Urothelium cell line (cell line): ENCODE measurements around the gene GABRE.

Source experiments
- DNase-seq: peaks from one replicate; pipeline ENCODE4 v3.0.0; 2011; ENCODE audit warnings: low spot score, mixed read lengths
- FAIRE-seq: peaks from 2 replicates; lab custom pipeline; 2011; peaks lifted over from hg19 to GRCh38; lab: Jason Lieb, UNC

GABRE gene, protein sequence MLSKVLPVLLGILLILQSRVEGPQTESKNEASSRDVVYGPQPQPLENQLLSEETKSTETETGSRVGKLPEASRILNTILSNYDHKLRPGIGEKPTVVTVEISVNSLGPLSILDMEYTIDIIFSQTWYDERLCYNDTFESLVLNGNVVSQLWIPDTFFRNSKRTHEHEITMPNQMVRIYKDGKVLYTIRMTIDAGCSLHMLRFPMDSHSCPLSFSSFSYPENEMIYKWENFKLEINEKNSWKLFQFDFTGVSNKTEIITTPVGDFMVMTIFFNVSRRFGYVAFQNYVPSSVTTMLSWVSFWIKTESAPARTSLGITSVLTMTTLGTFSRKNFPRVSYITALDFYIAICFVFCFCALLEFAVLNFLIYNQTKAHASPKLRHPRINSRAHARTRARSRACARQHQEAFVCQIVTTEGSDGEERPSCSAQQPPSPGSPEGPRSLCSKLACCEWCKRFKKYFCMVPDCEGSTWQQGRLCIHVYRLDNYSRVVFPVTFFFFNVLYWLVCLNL

DNA sequence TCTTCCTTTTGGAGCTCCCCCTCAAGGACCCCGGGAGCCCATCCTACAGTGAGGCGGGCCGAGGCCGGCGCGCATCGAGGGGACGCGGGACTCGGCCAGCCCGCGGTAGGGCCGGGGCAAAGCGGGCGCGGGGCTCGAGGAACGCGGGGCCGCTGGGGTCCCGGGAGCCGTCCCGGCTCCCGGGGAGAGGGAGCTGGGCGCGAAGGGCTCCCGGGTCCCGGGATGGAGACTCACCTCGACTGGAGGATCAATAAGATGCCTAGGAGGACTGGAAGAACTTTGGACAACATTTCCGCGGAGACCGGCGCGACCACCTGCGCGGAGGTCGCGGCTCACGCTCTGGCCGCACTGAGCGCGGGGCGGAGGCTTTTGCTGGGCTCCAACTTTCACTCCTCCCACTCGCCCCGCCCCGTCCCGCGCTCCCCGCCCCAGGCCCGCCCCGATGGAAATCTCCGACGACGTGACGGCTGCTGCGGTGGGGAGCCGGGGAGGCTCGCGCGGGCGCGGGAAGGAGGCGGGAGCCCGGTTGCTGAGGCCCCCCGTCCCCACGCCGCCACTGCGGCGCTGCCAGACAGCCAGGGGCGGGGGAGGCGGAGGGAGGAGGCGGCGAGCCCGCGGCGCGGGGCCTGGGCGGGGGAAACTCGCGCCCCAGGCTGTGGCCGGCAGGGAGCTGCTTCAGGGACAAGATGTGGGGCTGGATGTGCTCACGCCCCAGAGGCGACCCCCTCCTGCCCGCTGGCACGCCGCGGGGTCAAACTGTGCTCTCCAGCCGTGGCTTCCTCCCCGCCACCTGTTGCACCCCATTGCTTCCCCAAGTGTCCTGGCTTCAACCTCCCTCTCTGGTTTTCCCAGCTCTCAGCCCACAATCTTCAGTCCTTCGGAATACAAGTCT, at the start of gene GABRE:
GABRE (minus strand) TSS at position 341 of the 892 bp plus-strand sequence; CDS start at position 290, 51 bp downstream.
- no peak for FAIRE-seq
- DNase-seq, result no peak

DNA sequence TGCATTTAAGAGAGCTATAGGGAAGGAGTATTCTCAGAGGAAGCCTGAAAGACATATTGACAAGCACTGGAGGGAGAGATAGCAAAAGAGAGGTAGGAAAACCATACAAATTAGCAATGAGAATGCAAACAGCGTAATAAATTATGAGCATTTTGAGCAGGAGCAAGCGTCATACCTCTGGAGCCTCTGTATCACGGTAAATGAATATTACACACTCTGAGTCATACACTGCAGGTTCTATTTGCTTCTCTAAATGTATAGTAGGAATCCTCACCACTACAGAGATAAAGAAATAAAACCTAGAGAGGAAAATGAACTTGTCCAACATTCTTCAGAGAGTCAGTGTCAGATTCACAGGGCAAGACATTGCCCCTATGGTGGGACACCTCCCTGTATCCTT, 46.4 kb upstream of the GABRE start:
- FAIRE-seq (no peak), DNase-seq (no peak)

DNA sequence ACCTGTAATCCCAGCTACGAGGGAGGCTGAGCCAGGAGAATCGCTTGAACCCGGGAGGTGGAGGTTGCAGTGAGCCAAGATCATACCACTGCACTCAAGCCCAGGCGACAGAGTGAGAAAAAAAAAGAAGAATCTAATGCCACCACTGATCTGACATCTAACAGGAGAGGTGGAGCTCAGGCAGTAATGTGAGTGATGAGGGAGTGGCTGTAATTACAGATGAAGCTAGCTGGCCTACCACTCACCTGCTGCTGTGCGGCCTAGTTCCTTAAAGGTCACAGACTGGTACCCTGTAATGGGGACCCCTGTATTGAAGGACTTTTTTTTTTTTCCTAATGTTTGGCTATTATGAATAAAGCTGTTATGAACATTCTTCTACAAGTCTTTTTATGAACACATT, 25.3 kb upstream of the GABRE start:
- FAIRE-seq (no peak), DNase-seq (no peak)

DNA sequence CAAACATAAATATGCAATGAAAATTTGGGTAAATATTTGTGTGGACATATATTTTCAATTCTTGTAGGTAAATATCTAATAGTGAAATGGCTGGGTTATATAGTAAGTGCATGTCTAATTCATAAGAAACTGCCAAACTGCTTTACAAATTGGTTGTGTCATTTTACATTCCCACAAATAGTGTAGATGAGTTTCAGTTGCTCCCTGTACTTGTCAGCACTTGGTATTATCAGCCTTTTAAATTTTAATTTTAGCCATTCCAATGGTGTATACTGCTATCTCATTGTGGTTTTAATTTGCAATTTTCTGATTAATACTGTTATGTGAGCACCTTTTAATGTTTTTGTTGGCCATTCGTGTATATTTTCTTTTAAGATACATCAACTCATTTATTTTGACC, 23.1 kb upstream of the GABRE start:
- no peak for DNase-seq

DNA sequence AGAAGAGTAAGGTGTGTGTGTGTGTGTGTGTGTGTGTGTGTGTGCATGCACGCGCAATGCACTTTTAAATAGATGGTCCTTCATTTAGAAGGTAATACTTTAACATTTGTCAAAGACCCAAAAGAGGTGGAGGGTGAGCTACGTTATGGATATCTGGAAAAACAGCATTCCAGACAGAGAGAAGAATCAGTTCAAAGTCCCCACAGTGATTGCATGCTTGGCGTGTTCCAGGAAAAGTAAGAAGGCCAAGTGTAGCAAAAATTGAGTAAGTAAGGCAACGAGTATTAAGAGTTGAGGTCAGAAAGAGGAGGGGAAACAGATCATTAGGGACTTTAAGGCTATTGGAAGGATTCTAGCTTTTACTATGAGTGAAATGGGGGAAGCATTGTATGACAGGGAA, 21.9 kb upstream of the GABRE start:
- FAIRE-seq, result no peak
- no peak for DNase-seq

More for the DNA sequence above, 23.1 kb upstream of the GABRE start:
- no peak for FAIRE-seq

DNA sequence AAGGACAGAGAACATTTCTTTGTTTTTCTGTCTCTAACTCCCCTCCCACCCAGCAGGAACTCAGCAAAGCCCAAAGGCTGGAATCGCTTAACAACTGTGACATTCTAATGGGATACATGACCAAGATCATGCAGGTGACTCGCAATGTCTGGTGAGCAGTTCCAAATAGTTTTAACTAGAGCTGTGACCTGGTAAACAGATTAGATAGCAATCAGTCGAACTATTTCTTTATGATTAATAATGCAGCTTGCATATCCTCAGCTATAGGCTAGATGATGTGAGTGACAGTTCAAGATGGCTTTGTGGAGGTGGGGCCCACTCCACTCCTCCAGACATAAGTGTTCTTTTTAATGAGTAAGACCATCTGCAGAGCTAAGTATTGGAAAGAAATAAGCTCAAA, 20.0 kb upstream of the GABRE start:
- no peak for FAIRE-seq

DNA sequence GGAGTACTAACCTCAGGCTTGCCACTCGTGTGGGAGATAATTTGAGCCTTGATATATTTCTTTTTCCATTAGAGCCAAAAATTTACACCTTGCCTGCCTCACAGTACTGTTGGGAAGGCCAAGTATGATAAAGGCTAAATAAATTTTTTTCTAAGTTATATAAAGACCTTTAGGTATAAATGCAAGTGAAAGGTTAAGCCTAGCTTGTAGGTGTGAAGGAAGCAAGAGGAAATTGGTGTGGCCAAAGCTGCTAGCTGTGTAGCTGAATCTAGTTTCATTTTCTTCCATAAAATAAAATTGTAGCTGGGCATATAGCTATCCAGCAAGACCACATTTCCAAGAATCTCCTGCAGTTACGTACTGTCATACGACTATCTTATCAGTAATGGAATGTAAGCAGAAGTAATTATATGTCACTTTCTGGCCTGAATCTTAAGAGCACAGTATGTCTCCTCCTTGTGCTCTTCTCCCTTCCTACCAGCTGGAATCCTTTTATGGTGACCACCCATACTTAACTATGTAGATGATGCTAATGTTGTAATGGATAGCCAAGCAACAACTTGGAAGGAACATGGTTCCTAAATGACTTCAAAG, 14.3 kb upstream of the GABRE start:
- DNase-seq (no peak), FAIRE-seq (no peak)

More for the DNA sequence above, 20.0 kb upstream of the GABRE start:
- no peak for DNase-seq

DNA sequence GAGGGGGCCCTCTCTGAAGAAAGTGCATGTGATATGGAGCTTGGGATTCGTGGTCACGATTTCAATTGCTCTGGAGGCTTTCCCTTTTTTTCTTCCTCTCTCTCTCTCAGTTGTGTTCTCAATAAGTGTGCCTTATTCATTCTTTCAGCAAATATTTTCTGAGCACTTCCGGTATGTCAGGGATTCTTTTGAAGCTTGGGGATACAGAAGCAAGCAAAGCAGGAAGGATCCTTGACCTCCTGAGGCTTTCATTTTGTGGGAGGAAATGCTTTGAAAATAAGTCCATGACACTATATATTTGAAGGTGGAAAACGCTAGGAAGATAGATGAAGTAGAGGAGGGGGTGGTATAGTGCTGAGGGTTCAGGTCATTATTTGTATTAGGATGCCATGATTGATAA, 12.6 kb upstream of the GABRE start:
- FAIRE-seq (no peak), DNase-seq (no peak)

DNA sequence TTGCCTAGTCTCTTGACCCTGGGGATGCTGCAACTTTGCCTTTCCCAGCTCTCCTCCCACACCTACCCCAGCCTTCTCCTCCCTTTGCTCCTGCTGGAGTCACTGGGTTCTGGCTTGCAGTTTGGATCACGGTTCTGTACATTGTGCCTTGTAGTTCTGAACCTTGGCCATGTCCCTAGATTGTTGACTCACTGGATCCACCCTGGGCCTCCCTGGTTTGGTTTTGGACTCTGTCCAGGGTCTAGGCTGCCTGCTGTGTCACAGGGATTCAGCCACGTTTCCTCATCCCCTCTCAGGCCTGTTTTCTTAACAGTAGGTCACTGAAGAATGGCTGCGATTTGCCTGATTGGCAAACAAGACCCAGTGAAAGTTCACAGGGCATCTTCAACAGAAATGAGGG, 11.5 kb upstream of the GABRE start:
- FAIRE-seq (no peak), DNase-seq (peak; percentile 44)

DNA sequence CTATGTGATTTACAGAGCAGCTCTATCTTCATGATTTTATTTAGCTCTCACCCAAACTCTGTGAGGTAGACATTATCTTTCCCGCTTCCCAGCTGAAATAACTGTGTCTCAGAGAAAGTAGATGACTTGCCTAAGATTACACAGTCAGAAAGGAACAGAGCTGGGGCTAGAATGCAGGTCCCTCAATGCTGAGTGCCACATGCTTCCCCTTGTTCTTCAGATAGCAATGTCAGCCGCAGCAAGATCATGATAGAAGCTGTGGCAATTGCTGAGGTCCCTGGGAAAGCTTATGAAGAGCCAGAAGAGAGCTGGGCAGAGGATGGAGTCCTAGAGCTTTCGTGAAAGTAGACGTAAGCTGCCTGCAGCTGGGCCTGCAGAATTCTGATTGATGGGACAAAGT, 11.1 kb upstream of the GABRE start:
- no peak for DNase-seq
- FAIRE-seq, result no peak

DNA sequence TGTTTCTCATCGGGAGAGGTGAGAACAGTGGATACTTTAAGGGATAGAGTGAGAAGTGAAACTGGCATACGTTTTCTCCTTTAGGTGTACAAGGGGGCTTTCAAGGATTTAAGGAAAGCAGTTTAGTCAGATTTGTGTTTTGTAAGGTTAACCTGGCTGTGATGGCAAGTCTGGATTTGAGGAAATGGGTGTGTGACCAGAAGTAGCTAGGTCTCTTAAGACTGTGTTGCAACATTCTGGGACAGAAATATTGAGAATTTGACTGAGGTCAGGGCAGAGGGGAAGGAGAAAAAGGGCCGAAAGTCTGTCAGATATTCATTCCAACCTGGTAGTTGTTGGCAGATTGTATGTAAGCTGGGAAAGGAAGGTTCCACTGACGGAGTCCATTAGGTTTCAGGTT, 10.4 kb upstream of the GABRE start:
- FAIRE-seq (no peak), DNase-seq (no peak)

DNA sequence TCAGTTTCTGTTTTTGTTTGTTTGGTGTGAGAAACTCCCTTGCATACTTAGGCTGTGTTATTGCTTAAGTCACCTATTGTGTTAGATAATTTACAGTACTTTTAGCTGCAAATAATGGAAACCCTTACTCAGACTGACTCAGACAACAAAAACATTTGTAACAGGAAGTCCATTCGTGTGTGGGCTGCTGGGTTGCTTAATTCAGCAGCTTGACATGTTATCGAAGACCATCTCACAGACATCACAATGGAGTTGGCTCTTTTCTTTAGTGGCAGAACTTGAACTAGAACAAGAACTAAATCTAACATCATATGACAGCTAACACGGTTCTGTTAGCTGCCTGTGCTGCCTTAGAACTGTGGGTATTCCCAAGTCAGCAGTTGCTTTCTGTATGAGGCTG, 9.9 kb upstream of the GABRE start:
- FAIRE-seq, result no peak
- peak; percentile 37 for DNase-seq

DNA sequence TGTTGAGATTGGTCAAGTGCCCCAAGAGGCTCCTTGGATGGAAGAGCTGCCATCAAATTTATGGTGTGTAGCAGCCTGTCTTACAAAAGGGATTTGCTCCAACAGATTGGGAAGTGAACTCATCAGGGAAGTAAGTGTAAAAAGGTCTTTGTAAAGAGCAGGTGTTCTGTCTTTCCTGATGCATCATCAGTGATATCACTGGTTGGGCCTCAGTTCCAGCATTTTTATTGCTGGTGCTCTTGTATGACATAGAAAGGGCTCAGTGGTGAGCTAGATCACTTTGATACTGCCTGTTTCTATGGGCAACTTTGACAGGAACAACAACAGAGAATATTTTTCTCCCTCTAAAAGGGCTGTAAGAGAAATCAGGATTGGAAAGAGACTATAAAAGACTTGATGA, 8.7 kb upstream of the GABRE start:
- no peak for FAIRE-seq
- no peak for DNase-seq

DNA sequence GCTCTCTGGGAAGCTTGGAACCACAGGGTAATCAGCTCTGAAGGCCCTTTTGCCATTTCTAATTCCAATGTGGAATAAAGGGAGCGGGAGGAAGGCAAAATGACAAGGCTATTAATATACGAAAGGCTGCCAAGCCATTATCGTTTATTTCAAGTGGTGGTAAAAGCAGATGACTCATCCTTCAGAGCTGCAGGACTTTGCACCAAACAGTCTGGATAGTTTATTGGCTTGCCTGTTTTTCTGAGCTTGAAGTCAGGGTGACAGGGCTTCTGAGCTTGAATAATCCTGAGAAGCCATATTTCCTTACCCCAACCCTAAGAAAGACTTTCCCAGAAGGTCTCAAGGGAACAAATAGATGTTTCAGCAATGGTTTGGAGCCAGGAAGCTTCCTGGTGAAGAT, 7.7 kb upstream of the GABRE start:
- FAIRE-seq (no peak), DNase-seq (peak; percentile 64)

DNA sequence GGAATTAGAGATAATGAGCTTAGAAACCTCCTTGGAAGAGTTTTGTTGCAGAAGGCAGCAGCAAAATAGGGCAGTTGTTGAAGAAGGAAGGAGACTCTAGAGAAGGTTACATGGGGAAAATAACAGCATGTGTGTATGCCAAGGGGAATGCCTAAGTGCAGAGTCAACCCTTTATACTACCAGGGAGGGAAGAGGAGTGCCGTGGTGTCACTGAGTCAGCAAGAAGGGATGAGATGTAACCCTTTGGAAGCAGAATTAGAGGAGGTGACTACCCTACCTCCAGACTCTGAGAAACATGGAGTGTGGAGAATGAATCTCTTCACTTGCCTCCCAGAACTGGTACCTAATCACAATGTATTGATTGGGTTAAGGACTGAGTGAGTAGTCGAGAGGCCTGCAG, 6.7 kb upstream of the GABRE start:
- FAIRE-seq (peak; percentile 23), DNase-seq (peak; percentile 35)

DNA sequence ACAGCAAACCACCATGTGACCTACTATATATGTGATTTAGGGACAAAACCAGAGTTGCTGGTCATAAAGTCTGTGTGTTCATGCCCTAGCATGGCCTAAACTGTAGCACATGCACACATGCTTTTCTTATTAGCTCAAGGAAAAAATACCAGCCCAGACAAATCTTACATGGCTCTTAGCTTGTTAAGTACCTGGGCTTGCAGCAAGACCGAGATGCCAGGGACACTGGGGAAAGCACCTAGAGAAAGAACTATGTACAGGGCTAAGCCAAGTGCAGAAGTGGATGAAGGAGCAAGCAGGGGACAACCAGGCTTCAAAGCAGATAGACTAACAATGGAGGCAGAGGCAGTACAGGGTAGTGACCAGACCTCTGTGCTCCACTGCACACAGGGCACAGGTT, 3.4 kb upstream of the GABRE start:
- DNase-seq (no peak), FAIRE-seq (no peak)

DNA sequence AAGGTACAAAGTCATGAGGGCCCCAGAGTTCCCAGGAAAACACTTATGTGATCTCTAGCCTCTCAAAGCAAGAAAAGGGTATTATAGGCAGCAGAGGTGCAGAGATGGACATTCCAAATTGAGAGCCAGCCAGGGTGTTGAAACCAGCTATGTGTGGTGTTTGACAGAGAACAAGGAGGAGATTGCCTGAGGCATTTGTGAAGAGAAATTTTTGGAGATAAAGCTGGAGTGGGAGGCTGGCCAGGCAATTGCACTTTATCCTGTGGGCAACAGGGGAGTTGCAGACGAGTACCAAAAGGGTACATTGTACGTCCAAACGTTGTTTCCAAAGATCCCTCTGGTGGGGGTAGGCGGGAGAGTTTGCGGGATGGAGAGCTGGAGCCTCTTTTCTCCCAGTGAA, 2.5 kb upstream of the GABRE start:
- no peak for DNase-seq
- FAIRE-seq, result no peak

DNA sequence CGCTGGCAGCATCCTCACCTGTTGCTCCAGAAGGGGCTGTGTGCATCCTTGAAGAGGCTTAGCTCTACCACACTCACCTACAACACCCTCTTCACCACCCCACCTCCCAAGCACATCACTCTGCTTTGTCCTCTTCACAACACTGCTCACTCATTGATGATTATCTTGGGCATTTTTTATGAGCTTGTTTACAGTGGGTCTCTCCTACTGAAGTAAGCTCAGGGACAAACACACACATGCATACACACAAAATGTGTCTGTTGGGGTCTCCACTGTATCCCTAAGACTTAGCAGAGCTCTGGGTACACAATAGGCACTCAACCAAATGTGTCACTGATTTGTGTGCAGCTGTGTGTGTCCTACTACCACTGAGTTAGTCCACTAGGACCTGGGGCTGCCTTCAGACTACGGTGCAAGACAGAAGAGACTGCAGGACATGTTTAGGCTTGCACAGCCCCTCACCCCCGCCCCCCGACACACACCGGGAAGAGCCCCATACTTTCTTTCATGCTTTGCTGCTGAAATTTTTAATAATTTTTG, 1.3 kb upstream of the GABRE start:
- DNase-seq, result no peak
- no peak for FAIRE-seq

DNA sequence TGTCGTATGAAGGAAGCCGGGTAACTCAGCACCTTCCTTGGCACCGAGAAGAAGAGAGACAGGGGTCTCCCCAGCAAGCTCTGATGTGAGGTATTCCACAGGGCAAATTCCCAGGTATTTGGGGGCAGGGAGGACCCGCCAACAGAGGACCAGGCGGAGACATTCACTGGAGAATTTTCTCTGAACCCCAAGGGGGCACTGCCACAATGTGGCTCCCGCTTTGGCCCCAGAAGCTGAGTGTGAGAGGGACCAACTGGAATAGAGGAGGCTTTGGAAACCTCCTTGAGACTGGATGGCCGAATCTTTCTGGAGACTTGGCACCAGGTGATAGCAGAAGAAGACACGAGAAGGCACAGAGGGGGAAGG, 735 bp upstream of the GABRE start:
- DNase-seq (no peak), FAIRE-seq (no peak)

DNA sequence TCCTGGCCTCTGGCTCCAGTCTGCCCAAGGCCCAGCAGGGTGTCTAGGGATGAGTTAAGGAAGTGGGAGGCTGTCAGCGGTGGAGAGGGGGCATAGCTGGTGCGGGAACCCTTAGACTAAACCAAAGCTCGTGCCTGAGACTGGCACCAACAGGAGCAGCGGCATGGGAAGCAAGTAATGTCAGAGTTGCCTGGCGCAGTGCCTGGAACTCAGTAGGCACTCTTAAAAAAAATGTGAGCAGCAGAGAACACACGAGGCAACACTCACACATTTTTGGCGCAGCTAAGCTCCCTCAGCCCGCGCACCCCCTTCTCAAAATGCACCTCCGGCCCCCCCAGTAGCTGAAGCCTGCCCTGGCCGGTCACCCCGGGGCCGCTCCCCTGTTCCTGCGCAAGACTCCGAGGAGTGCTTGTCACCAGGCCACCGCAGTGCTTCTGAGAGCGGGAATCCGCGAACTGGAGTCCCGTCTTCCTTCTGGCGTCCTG, 583 bp downstream of the GABRE start:
- DNase-seq (no peak), FAIRE-seq (no peak)

DNA sequence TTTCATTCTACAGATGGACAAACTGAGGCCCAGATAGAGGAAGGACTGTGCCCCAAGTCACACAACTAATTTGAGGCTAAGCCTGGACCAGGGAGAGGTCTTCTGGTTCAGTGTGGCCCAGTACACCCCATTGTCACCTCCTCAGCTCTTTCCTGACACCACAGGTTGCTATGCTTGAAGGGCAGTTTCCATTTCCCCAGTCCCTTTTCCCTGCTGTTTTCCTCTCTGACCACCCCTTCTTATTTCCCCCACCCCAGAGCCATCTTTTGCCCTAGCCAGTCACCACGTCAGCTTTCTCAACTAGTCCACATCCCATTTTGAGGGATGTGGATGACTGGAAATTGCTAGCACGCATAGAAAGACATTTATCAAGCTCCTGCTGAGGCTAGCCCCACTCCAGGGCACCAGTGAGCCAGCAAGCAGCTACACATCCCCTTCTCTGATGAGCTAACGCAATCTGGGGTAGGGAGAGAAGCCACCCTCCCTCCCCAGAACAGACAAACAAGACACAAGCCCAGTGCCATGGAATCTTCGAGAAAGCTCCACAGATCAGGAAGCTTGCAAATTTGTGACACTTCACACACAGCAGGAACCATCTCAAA, 1.3 kb downstream of the GABRE start:
- DNase-seq (no peak), FAIRE-seq (no peak)
